HG02759 (cell line): ENCODE results near the gene STX7.
A peak's percentile ranks its signal among the peaks of the same experiment; 100 is the strongest.

Experiments
- ATAC-seq: cut with Tn5 transposase; IDR thresholded peaks from one replicate; pipeline ENCODE4 v1.9.1; 2021; ENCODE audit warnings: mild to moderate bottlenecking, moderate library complexity; ENCODE audit not compliant: unreplicated experiment

STX7 gene

DNA sequence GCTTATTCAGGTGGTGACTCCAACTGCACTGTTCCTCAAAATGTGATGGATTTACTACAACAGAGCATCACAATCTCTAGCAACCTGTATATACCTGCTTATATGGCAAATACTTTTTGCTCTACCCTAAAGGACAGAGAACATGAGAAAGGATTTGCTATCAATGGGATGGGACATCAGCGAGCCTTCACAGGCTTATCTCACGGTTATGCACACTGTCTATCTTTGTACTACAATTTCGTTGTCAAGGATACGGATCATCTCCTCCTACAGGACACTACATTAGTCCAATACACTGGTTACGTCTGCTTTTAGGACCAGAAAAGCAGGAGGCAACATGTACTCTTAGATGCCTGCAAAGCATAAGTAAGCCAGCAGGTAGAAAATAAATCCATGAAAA, 34.2 kb downstream of the STX7 start:
- ATAC-seq = no peak

GRCh38 chr6:132478266-132478665, 34.6 kb downstream of the STX7 start:
- ATAC-seq = no peak

DNA sequence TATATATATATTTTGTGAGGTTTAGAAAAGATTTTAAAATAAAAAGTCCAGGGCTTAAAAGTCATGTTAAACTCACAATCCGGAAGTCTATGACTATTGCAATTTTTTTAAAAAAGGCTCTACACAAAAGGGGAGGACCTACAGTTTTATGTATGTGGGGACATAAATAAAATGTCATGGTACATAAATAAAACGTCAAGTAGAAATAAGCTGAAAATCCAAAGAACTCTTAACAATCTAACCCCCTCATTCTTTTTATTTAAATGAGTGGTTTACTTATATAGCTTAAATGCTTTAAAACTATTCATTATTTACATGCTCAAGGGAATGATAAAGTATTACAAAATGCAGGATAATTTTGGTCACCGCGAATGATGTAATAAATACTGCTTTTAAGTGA, 36.2 kb downstream of the STX7 start:
- no peak for ATAC-seq

DNA sequence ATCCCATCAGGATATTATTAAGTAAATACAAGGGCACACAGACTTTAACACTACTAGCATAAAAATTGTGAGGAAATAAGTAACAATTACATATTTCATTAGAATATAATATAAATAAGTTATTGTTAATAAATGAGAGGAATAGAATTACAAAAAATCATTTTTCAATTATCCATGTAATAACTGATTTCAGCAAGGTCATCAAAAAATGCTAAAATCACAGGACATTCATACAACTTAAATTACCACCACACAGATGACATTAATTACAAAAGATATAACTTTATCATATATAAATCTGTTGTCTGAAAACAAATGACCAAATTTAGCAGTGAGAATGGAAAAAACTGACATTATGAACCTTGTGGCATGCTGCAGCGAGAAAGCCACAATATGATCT, 37.0 kb downstream of the STX7 start:
- ATAC-seq = no peak

- no peak for ATAC-seq
Measured at GRCh38 chr6:132471787-132472186, 41.1 kb downstream of the STX7 start.

DNA sequence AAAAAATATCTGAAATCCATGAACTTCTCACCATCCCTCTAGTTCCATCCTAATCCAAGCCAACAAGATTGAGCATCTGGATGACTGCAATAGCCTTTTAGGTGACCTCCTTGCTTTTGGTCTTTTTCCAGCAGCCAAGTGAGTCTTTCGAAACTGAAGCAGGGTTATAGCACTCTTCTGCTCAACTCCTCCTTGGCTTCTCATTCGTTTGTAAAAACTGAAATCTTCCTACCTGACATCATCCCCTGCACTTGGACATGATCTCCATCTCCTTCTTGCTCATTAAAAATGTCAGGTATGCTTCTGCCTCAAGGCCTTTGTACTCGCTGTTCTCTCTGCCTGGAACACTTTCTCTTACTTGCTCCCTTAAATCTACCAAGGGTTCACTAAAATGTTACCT, 46.0 kb downstream of the STX7 start:
- ATAC-seq = no peak

DNA sequence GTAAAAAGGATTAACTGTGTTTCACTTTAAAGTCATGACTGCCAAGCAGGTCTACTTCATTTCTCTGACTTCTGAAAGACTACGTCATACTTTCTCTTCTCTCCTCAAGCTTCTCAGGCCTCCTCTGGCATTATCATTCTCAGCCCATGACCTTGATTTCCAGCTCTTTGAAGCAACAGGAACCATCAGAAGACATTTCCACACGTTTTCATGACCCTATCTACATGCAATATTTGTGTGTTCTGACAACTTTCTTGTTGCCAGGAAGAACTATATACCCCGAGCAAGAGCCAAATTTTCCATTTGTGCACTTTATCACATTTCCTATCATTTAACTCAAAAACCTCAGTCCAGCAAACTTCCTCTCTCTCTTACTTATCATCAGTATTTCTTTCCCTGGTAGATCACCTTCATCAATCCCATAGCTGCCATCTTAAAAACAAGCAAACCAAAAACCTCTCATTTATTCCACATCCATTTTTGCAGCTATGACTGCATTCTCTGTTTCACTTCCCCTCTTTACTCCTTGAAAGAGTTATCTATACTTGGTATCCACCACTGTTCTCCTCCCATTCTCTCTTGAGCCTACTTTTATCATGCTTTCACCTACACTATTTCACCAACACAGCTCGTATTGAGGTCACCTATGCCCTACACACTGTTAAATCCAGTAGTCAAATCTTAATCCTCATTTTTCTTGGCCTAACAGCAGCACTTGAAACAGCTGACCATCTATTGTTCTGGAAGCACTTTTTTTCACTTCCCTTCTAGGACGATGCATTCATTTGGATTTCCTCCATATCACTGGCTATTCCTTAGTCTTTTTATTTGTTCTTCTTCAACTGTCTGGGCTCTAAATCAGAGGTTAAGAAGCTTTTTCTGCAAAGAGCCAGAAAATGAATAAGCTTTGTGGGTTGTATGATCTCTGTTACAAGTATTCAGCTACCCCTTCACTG, 47.1 kb downstream of the STX7 start:
- ATAC-seq = peak; percentile 81

- ATAC-seq = no peak
Measured at GRCh38 chr6:132464538-132465256, 48.2 kb downstream of the STX7 start.

DNA sequence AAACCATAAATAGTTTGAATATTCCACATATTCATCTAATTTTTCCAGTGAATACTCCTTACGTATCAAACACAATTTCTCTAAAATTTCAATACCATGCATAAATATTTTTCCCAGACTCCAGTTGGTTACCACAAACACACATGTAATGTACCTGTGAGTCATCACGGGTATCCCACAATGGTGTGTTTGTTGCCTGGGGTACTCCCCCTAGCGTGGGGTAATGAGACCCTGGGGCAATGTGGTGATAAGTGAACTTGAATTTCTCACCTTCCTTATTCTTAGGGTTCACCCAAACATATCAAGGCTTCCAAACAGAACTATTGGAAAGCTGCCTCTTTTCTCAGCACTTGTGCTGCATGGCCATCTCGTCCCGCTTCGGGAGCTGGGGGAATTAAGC, 51.0 kb downstream of the STX7 start:
- ATAC-seq = no peak

- ATAC-seq = no peak
Measured at GRCh38 chr6:132459605-132459952, 53.3 kb downstream of the STX7 start.

DNA sequence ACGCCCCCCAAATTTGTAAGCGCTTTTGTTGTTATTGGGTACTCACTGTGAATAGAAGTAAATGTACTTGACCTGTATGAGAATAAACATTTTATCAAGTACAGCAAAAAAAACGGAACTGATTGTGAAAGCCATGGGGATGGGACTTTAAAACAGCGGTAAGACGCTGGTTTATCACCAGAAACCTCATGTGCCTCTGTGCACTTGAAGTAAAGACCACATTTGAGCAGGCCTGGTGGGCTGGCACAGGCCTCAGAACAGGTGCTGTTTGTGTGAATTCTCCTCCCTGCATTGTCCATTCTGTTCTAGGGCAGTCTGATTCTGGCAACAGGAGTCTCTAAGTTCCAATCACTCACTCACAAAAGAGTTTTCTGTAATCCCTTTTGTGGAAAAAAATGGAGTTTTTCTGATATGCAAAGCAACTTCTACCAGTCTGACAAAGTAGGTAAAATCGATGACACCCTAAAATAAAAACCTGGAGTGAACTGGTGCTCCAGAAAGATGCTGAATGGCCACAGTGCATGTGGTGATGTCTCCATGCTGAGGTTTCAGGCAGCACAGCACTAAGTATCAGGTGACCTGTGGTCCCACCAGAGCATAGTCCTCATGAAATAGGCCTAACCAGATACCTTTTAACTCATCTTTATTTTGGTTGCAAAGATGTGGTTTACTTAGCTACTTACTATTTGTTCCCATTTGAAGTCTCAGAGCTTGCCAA, 53.9 kb downstream of the STX7 start:
- no peak for ATAC-seq

DNA sequence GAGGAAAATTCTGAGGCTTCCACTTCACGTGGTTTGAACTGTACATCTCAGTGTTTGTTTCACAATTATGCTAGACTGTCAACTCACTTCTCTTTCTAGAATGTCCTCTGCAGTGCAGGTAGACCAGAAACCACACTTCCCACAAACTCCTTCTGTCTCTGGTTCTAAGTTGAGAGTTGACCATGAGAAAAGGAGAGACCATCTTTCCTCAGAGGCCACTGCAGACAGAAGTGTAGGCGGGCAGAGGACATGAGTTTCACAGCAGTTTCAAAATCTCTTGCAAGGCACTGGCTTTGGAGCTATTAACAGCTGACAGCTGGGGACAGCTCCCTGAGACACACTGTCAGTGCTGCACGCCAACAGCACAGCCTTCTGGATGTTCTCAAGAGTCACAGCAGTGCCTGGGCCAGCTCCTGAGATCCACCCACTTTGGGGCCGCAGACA, 56.2 kb downstream of the STX7 start:
- ATAC-seq = peak; percentile 95

- ATAC-seq = no peak
Measured at GRCh38 chr6:132446855-132447241, 66.1 kb downstream of the STX7 start.

GRCh38 chr6:132446141-132446854, 66.6 kb downstream of the STX7 start:
- no peak for ATAC-seq

DNA sequence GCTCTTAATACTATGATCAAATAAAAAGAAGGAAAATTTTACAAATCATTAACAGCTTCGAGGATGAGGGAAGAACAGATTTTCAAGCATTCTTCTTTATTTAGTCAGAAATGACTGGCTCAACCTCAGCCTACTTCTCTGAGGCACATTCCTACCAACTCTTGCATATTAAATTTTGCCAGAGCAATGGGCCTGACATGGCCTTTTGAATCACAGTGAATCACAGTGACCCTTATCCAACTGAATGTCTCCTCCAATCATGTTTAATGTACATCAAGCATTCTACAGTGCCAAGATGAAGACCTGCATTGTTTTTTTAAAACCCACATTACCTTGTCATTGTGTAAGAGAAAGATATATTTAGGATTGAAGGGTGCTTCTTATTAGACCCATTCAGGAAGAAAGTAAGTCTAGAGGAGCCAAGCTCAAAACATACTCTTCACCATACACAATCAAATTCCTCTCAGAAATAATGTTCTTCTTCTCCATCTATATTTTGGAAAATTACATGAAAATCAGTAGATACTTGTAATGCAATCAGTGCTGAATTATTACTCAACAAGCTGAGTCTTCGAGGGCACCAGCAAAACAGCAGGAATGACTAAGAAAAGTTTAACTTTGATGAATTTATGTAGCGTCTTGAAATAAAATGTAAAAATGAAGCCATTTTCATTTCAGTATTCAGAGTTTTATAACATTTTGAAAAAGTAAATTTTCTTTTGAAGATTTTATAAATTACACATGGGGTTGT, 67.5 kb downstream of the STX7 start:
- no peak for ATAC-seq

GRCh38 chr6:132443206-132443605, 69.7 kb downstream of the STX7 start:
- ATAC-seq = no peak

- no peak for ATAC-seq
Measured at GRCh38 chr6:132430110-132430509, 82.8 kb downstream of the STX7 start.

GRCh38 chr6:132425176-132425575, 87.7 kb downstream of the STX7 start:
- no peak for ATAC-seq

GRCh38 chr6:132423839-132424238, 89.1 kb downstream of the STX7 start:
- ATAC-seq = no peak
